T-helper 1 cell treated with Interleukin-12 subunit alpha and Interleukin-12 subunit beta and Interleukin-4 antibody, amounts not matched to agents 30 μg/mL and 1 μg/mL, for 36 hours (primary cell): Measurements from ENCODE around the gene ENHO.

Source experiments
- H3K27ac Mint-ChIP-seq: one replicate; pipeline ENCODE4 v1.8.0; 2021; ENCODE audit warnings: mild to moderate bottlenecking, mixed read lengths
- H3K27me3 Mint-ChIP-seq: one replicate; pipeline ENCODE4 v1.8.0; 2021; ENCODE audit warnings: low read depth, mixed read lengths
- H3K36me3 Mint-ChIP-seq: one replicate; pipeline ENCODE4 v1.8.0; 2021; ENCODE audit warnings: low read depth, mixed read lengths
- H3K4me1 Mint-ChIP-seq: one replicate; pipeline ENCODE4 v1.8.0; 2021; ENCODE audit warnings: low read depth, mixed read lengths
- H3K4me3 Mint-ChIP-seq: one replicate; pipeline ENCODE4 v1.8.0; 2021; ENCODE audit warnings: mild to moderate bottlenecking, moderate library complexity, mixed read lengths
- H3K9me3 Mint-ChIP-seq: one replicate; pipeline ENCODE4 v1.8.0; 2021; ENCODE audit warnings: mixed read lengths

Gene ENHO

GRCh38 chr9:34510497-34511468 is 12.0 kb downstream of the ENHO start:
- Mint-ChIP-seq H3K4me1 (no peaks in the 10 kb centered on the region), H3K9me3 (no peaks in the 10 kb centered on the region), H3K27me3 (peaks cover 2% of the 10 kb centered on the region), H3K4me3 (no peak overlapping the region), H3K36me3 (no peaks in the 10 kb centered on the region), H3K27ac (no peak overlapping the region)

GRCh38 chr9:34508951-34509350 is 13.8 kb downstream of the ENHO start:
- H3K9me3 Mint-ChIP-seq, result no peaks in the 10 kb centered on the region
- no peaks in the 10 kb centered on the region for H3K36me3 Mint-ChIP-seq
- H3K27me3 Mint-ChIP-seq, result no peaks in the 10 kb centered on the region
- no peaks in the 10 kb centered on the region for H3K4me1 Mint-ChIP-seq
- no peak overlapping the region for H3K4me3 Mint-ChIP-seq
- no peak overlapping the region for H3K27ac Mint-ChIP-seq

GRCh38 chr9:34508463-34508862 is 14.3 kb downstream of the ENHO start:
- Mint-ChIP-seq H3K4me3 (no peak overlapping the region), H3K27ac (no peak overlapping the region), H3K9me3 (no peaks in the 10 kb centered on the region), H3K27me3 (no peaks in the 10 kb centered on the region), H3K36me3 (no peaks in the 10 kb centered on the region), H3K4me1 (no peaks in the 10 kb centered on the region)

GRCh38 chr9:34507966-34508365 is 14.8 kb downstream of the ENHO start:
- H3K27ac Mint-ChIP-seq, result no peak overlapping the region
- no peaks in the 10 kb centered on the region for H3K4me1 Mint-ChIP-seq
- no peak overlapping the region for H3K4me3 Mint-ChIP-seq
- no peaks in the 10 kb centered on the region for H3K36me3 Mint-ChIP-seq
- H3K9me3 Mint-ChIP-seq, result no peaks in the 10 kb centered on the region
- H3K27me3 Mint-ChIP-seq, result no peaks in the 10 kb centered on the region

- Mint-ChIP-seq H3K36me3 (no peaks in the 10 kb centered on the region), H3K9me3 (no peaks in the 10 kb centered on the region), H3K4me3 (no peak overlapping the region), H3K27ac (no peak overlapping the region), H3K4me1 (no peaks in the 10 kb centered on the region), H3K27me3 (no peaks in the 10 kb centered on the region)
Observed at GRCh38 chr9:34507556-34507955, 15.2 kb downstream of the ENHO start.

- Mint-ChIP-seq H3K27ac (no peak overlapping the region), H3K27me3 (no peaks in the 10 kb centered on the region), H3K4me3 (no peak overlapping the region), H3K36me3 (no peaks in the 10 kb centered on the region), H3K9me3 (no peaks in the 10 kb centered on the region), H3K4me1 (no peaks in the 10 kb centered on the region)
Observed at GRCh38 chr9:34506623-34507022, 16.2 kb downstream of the ENHO start.

- no peaks in the 10 kb centered on the region for H3K4me1 Mint-ChIP-seq
- H3K9me3 Mint-ChIP-seq, result no peaks in the 10 kb centered on the region
- H3K4me3 Mint-ChIP-seq, result no peak overlapping the region
- no peaks in the 10 kb centered on the region for H3K36me3 Mint-ChIP-seq
- H3K27ac Mint-ChIP-seq, result no peak overlapping the region
- no peaks in the 10 kb centered on the region for H3K27me3 Mint-ChIP-seq
Observed at GRCh38 chr9:34505370-34506120, 17.2 kb downstream of the ENHO start.

- Mint-ChIP-seq H3K36me3 (no peaks in the 10 kb centered on the region), H3K27me3 (peaks cover 8% of the 10 kb centered on the region), H3K4me1 (no peaks in the 10 kb centered on the region), H3K4me3 (no peak overlapping the region), H3K27ac (no peak overlapping the region), H3K9me3 (no peaks in the 10 kb centered on the region)
Observed at GRCh38 chr9:34503406-34503805, 19.4 kb downstream of the ENHO start.

GRCh38 chr9:34502891-34503290 is 19.9 kb downstream of the ENHO start:
- Mint-ChIP-seq H3K4me1 (no peaks in the 10 kb centered on the region), H3K4me3 (no peak overlapping the region), H3K27me3 (peaks cover 9% of the 10 kb centered on the region), H3K9me3 (no peaks in the 10 kb centered on the region), H3K36me3 (no peaks in the 10 kb centered on the region), H3K27ac (no peak overlapping the region)

GRCh38 chr9:34502471-34502870 is 20.3 kb downstream of the ENHO start:
- no peaks in the 10 kb centered on the region for H3K9me3 Mint-ChIP-seq
- H3K4me1 Mint-ChIP-seq, result no peaks in the 10 kb centered on the region
- H3K4me3 Mint-ChIP-seq, result no peak overlapping the region
- peaks cover 13% of the 10 kb centered on the region for H3K27me3 Mint-ChIP-seq
- H3K27ac Mint-ChIP-seq, result no peak overlapping the region
- no peaks in the 10 kb centered on the region for H3K36me3 Mint-ChIP-seq

GRCh38 chr9:34501889-34502425 is 20.8 kb downstream of the ENHO start:
- Mint-ChIP-seq H3K27me3 (peaks cover 16% of the 10 kb centered on the region), H3K4me1 (no peaks in the 10 kb centered on the region), H3K9me3 (no peaks in the 10 kb centered on the region), H3K36me3 (no peaks in the 10 kb centered on the region), H3K4me3 (no peak overlapping the region), H3K27ac (no peak overlapping the region)

GRCh38 chr9:34501372-34501771 is 21.4 kb downstream of the ENHO start:
- Mint-ChIP-seq H3K4me3 (no peak overlapping the region), H3K4me1 (no peaks in the 10 kb centered on the region), H3K9me3 (no peaks in the 10 kb centered on the region), H3K36me3 (no peaks in the 10 kb centered on the region), H3K27me3 (peaks cover 16% of the 10 kb centered on the region), H3K27ac (no peak overlapping the region)

GRCh38 chr9:34500623-34501267 is 22.0 kb downstream of the ENHO start:
- Mint-ChIP-seq H3K27ac (no peak overlapping the region), H3K9me3 (no peaks in the 10 kb centered on the region), H3K36me3 (no peaks in the 10 kb centered on the region), H3K4me3 (no peak overlapping the region), H3K4me1 (no peaks in the 10 kb centered on the region), H3K27me3 (peaks cover 16% of the 10 kb centered on the region)

- Mint-ChIP-seq H3K27me3 (peaks cover 16% of the 10 kb centered on the region), H3K4me3 (no peak overlapping the region), H3K9me3 (no peaks in the 10 kb centered on the region), H3K27ac (no peak overlapping the region), H3K36me3 (no peaks in the 10 kb centered on the region), H3K4me1 (no peaks in the 10 kb centered on the region)
Observed at GRCh38 chr9:34499076-34499475, 23.7 kb downstream of the ENHO start.
